Lower lobe of right lung (tissue), 2 donors: ENCODE results near the gene PLEKHG7. TPM values are rescaled to one million over a fixed set of nuclear protein-coding genes. Genes with fewer than 3 reads are reported as not detected.
"Not testable (repeated sequence)": the region's sequence is repeated elsewhere in the genome, so short reads cannot be mapped to it uniquely, and the experiment has no call there.

Experiments used
- ATAC-seq, 2 donors: fragments of 200-7000 bp; cut with Tn5 transposase; one replicate each; pipeline ENCODE4 v1.9.1; 2020 to 2022; ENCODE audit warnings: mild to moderate bottlenecking in 2 of 2, moderate library complexity in 2 of 2
- DNase-seq: peaks from one replicate; pipeline ENCODE4 v3.0.0-alpha.2; 2020
- H3K27ac ChIP-seq: fragments of 200-600 bp; one replicate; pipeline ENCODE4 v1.8.0; 2022
- H3K27me3 ChIP-seq: fragments of 200-600 bp; one replicate; pipeline ENCODE4 v1.8.0; 2022; ENCODE audit warnings: low read depth
- H3K36me3 ChIP-seq: fragments of 200-600 bp; one replicate; pipeline ENCODE4 v1.8.0; 2022; ENCODE audit warnings: mild to moderate bottlenecking
- H3K4me1 ChIP-seq: fragments of 200-600 bp; one replicate; pipeline ENCODE4 v1.8.0; 2022
- H3K4me3 ChIP-seq: fragments of 200-600 bp; one replicate; pipeline ENCODE4 v1.8.0; 2022; ENCODE audit warnings: mild to moderate bottlenecking
- H3K9me3 ChIP-seq: fragments of 200-600 bp; one replicate; pipeline ENCODE4 v1.8.0; 2022
- intact Hi-C: fragments of 100-400 bp; cut with DNase I; formaldehyde crosslinking; loops from one replicate; pipeline ENCODE4 v1.11.0; 2022
- long read RNA-seq: library from polyadenylated mRNA; unstranded; transcript quantifications from one replicate; pipeline ENCODE4 v2.0.0, GENCODE V29; 2021
- total RNA-seq: library from RNA; stranded (reverse); fragmentation: NEBNext Ultra II Directional; extraction: Animal tissue kit (Norgen Biotek cat#: 25700); gene quantifications from one replicate; pipeline ENCODE4 v1.2.1, GENCODE V29; 2021
- TF ChIP-seq, protein P1 (sequence below): fragments of 200-600 bp; IDR thresholded peaks from one replicate; pipeline ENCODE4 v1.8.0; 2022; ENCODE audit warnings: antibody characterized with exemption, mild to moderate bottlenecking
- donor health status: DM: no; HTN: yes; CAD: no; lungs with severe emphysema.

PLEKHG7 gene
- 1.6 TPM for total RNA-seq
- long read RNA-seq, partial matches to known transcripts = 0 of 4 reads
- long read RNA-seq, other reads (novel, unspliced or antisense) = 4 of 4 reads

DNA sequence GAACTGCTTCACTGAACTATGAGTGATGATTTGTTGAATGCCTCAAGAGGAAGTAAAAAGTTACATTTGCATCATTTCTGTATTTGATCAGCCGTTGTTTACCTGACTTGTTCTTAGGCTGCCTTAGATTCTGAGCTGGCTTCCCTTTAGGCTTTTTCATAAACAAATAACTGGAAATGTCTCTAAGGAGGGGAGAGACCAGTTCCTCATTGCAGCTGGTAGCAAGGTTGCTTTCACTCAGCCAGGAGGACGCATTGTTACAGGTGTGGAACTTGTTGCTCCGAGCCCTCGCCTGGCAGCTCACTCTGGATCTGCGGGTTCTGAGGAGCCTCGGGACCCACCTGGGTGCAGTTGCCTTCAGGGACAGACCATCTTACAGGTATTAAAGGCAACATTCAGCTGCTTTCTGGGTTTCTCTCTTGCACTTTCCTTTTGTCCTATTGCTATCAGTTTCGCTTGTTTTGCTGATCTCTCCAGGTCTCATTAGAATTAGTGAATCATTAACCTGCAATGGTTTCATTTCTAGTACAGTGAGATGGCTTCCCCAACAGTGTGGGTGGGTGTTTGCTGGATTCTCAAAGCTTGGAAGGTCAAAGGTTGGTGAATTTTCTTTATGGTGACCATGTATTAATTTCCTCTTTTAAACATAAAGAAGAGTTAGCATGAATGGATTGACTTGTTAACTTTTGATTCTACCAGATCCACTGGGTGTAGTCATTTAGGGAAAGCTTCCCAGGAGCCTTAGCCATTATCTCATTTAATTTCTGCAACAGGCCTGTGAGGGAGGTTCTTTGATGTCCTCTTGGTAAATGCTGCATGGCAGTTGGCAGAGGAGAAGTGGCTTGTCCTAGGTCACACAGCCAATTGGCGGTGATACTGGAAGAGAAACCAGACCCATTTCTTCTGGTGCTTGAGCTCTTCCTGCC is at the start of gene PLEKHG7:
Gene PLEKHG7, plus strand, starts transcription at position 236 of the 926 bp plus-strand sequence. CDS start 3,643 bp downstream, outside the sequence.
- H3K27me3 ChIP-seq = no peaks in the 10 kb centered on the region

DNA sequence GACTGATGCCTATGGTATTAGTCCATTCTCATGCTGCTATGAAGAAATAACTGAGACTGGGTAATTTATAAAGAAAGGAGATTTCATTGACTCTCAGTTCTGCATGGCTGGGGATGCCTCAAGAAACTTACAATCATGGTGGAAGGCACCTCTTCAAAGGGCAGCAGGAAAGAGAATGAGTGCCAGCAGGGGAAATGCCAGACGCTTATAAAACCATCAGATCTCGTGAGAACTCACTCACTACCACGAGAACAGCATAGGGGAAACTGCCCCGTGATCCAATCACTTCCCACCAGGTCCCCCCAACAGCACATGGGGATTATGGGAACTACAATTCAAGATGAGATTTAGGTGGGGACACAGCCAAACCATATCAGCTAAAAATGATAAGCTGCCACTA is 48.5 kb upstream of the PLEKHG7 start:
- intact Hi-C loops = not testable (repeated sequence)

More for the DNA sequence above, at the start of gene PLEKHG7:
- TF ChIP-seq, protein P1, sequence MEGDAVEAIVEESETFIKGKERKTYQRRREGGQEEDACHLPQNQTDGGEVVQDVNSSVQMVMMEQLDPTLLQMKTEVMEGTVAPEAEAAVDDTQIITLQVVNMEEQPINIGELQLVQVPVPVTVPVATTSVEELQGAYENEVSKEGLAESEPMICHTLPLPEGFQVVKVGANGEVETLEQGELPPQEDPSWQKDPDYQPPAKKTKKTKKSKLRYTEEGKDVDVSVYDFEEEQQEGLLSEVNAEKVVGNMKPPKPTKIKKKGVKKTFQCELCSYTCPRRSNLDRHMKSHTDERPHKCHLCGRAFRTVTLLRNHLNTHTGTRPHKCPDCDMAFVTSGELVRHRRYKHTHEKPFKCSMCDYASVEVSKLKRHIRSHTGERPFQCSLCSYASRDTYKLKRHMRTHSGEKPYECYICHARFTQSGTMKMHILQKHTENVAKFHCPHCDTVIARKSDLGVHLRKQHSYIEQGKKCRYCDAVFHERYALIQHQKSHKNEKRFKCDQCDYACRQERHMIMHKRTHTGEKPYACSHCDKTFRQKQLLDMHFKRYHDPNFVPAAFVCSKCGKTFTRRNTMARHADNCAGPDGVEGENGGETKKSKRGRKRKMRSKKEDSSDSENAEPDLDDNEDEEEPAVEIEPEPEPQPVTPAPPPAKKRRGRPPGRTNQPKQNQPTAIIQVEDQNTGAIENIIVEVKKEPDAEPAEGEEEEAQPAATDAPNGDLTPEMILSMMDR = no peak
- H3K4me3 ChIP-seq = peak within 1 kb of the TSS; percentile 29
- no peaks in the 10 kb centered on the region for H3K9me3 ChIP-seq
- ATAC-seq = peak; percentile 63 to 73
- peak within 1 kb of the TSS; percentile 69 for H3K27ac ChIP-seq
- intact Hi-C loops = no loop called here
- no peaks in the 10 kb centered on the region for H3K4me1 ChIP-seq
- no peaks in the 10 kb centered on the region for H3K36me3 ChIP-seq
- no peak for DNase-seq

GRCh38 chr12:92654929-92655328 is 47.9 kb upstream of the PLEKHG7 start:
- no peaks in the 10 kb centered on the region for H3K36me3 ChIP-seq
- H3K4me3 ChIP-seq = no peak overlapping the region
- H3K9me3 ChIP-seq = no peaks in the 10 kb centered on the region
- intact Hi-C loops = no loop called here
- no peak for ATAC-seq
- DNase-seq = no peak
- TF ChIP-seq, protein P1 = no peak
- no peaks in the 10 kb centered on the region for H3K27me3 ChIP-seq
- H3K4me1 ChIP-seq = no peaks in the 10 kb centered on the region
- no peak overlapping the region for H3K27ac ChIP-seq

More for the DNA sequence above, 48.5 kb upstream of the PLEKHG7 start:
- not testable (repeated sequence) for H3K9me3 ChIP-seq, ATAC-seq, H3K4me3 ChIP-seq, DNase-seq, H3K36me3 ChIP-seq, H3K4me1 ChIP-seq, H3K27me3 ChIP-seq, H3K27ac ChIP-seq

- Histone ChIP-seq H3K9me3 (no peaks in the 10 kb centered on the region), H3K27me3 (no peaks in the 10 kb centered on the region), H3K36me3 (no peaks in the 10 kb centered on the region), H3K4me3 (no peak overlapping the region), H3K27ac (no peak overlapping the region), H3K4me1 (no peaks in the 10 kb centered on the region)
- ATAC-seq (no peak), DNase-seq (no peak)
- TF ChIP-seq, protein P1 = no peak
- intact Hi-C loops = no loop called here
Measured at GRCh38 chr12:92656911-92657310, 45.9 kb upstream of the PLEKHG7 start.

GRCh38 chr12:92657770-92658169 is 45.0 kb upstream of the PLEKHG7 start:
- DNase-seq = no peak
- no peaks in the 10 kb centered on the region for H3K9me3 ChIP-seq
- no peaks in the 10 kb centered on the region for H3K27me3 ChIP-seq
- no peak overlapping the region for H3K4me3 ChIP-seq
- no peak for ATAC-seq
- intact Hi-C loops = no loop called here
- H3K36me3 ChIP-seq = no peaks in the 10 kb centered on the region
- no peak overlapping the region for H3K27ac ChIP-seq
- TF ChIP-seq, protein P1 = no peak
- H3K4me1 ChIP-seq = no peaks in the 10 kb centered on the region

GRCh38 chr12:92658611-92659010 is 44.2 kb upstream of the PLEKHG7 start:
- H3K4me1 ChIP-seq = no peaks in the 10 kb centered on the region
- H3K4me3 ChIP-seq = no peak overlapping the region
- no peak for ATAC-seq
- no peak overlapping the region for H3K27ac ChIP-seq
- intact Hi-C loops = no loop called here
- no peaks in the 10 kb centered on the region for H3K9me3 ChIP-seq
- H3K36me3 ChIP-seq = no peaks in the 10 kb centered on the region
- no peak for DNase-seq
- H3K27me3 ChIP-seq = no peaks in the 10 kb centered on the region
- TF ChIP-seq, protein P1 = no peak
